HCT116 (cell line): ENCODE data around the gene LRBA. TPM values are rescaled to one million over a fixed set of nuclear protein-coding genes. Genes with fewer than 3 reads are reported as not detected.

Experiments
- ATAC-seq: fragments of 200-7000 bp; cut with Tn5 transposase; 2 replicates; pipeline ENCODE4 v1.9.1; 2020; ENCODE audit warnings: mild to moderate bottlenecking, moderate library complexity
- BruUV-seq: library from RNA; stranded (reverse); fragments of 400-500 nt; replicated peaks from 2 replicates; lab custom pipeline; 2021; lab: Mats Ljungman, UMichigan
- CTCF ChIA-PET: fragments of 300-600 bp; sonication (Branson Sonifier 250); formaldehyde crosslinking; loops from one replicate; lab custom pipeline; 2021; ENCODE audit warnings: antibody characterized with exemption; lab: Charles Lee
- POLR2A ChIA-PET: fragments of 300-600, 350-600 bp; sonication (Branson Sonifier 250); formaldehyde crosslinking; loops from one replicate; lab custom pipeline; 2021; ENCODE audit warnings: antibody characterized with exemption; lab: Charles Lee
- RAD21 ChIA-PET, 2 experiments: fragments of 300-600 bp; sonication (Branson Sonifier 250); formaldehyde crosslinking; loops; one replicate each; lab custom pipeline; 2023; ENCODE audit warnings: low total read pairs in 2 of 2; ENCODE audit not compliant: uncharacterized antibody in 2 of 2, unreplicated experiment in 2 of 2, low non-redundant PET in 1 of 2; lab: Charles Lee
- DNase-seq: peaks from one replicate; pipeline ENCODE4 v3.0.0-alpha.2; 2010; ENCODE audit warnings: low read depth, low spot score
- H2AFZ ChIP-seq: fragments of 200-600 bp; shearing (Covaris generic), sonication (generic); 2 replicates; pipeline ENCODE4 v1.6.1; 2017; ENCODE audit warnings: low read depth, mixed run types, mixed read lengths, antibody characterized with exemption, low read length; ENCODE audit not compliant: poor library complexity, severe bottlenecking
- H3K27ac ChIP-seq: 2 replicates; pipeline ENCODE4 v1.5.1; 2012; ENCODE audit warnings: low read depth, low read length
- H3K27me3 ChIP-seq: fragments of 200-600 bp; sonication (generic); 2 replicates; pipeline ENCODE4 v1.6.1; 2016; ENCODE audit warnings: mixed run types, low read length, mixed read lengths; ENCODE audit not compliant: insufficient read depth
- H3K36me3 ChIP-seq, 2 experiments: fragments of 200-500 bp in 1 of 2; fragments of 200-600 bp in 1 of 2; sonication (Bioruptor generic) in 1 of 2; sonication (generic) in 1 of 2; 2 replicates each; pipeline versions ENCODE4 v1.5.1 to v1.6.1; 2014 to 2016; ENCODE audit warnings: low read length in 2 of 2, inconsistent platforms in 1 of 2, mixed read lengths in 1 of 2, mixed run types in 1 of 2; ENCODE audit not compliant: insufficient read depth in 2 of 2, control insufficient read depth in 1 of 2
- H3K4me1 ChIP-seq, 2 experiments: fragments of 200-600 bp in 1 of 2; sonication (generic) in 1 of 2; 2 replicates each; pipeline versions ENCODE4 v1.5.1 to v1.6.1; 2012 to 2017; ENCODE audit warnings: low read length in 2 of 2, inconsistent platforms in 1 of 2, mild to moderate bottlenecking in 1 of 2, mixed read lengths in 1 of 2, mixed run types in 1 of 2, moderate library complexity in 1 of 2; ENCODE audit not compliant: insufficient read depth in 2 of 2, control insufficient read depth in 1 of 2
- H3K4me2 ChIP-seq: fragments of 200-600 bp; sonication (generic); 2 replicates; pipeline ENCODE4 v1.6.1; 2017; ENCODE audit warnings: mixed run types, low read length, mixed read lengths
- H3K4me3 ChIP-seq, 2 experiments: fragments of 200-600 bp in 1 of 2; sonication (generic) in 1 of 2; replicated peaks in 1 of 2; 2 replicates each; pipeline ENCODE4 v1.5.1; 2011 to 2016; ENCODE audit warnings: low read length in 2 of 2, control low read depth in 1 of 2, low read depth in 1 of 2, mild to moderate bottlenecking in 1 of 2, mixed read lengths in 1 of 2, mixed run types in 1 of 2
- H3K79me2 ChIP-seq: fragments of 200-600 bp; sonication (generic); 2 replicates; pipeline ENCODE4 v1.6.1; 2017; ENCODE audit warnings: mild to moderate bottlenecking, mixed run types, low read length, moderate library complexity, mixed read lengths; ENCODE audit not compliant: insufficient read depth
- H3K9ac ChIP-seq: fragments of 200-600 bp; sonication (generic); 2 replicates; pipeline ENCODE4 v1.6.1; 2016; ENCODE audit warnings: low read length, mixed read lengths
- H3K9me2 ChIP-seq: fragments of 200-600 bp; sonication (generic), shearing (Covaris generic); 2 replicates; pipeline ENCODE4 v1.6.1; 2017; ENCODE audit warnings: mixed run types, mild to moderate bottlenecking, moderate library complexity; ENCODE audit not compliant: insufficient read depth
- H3K9me3 ChIP-seq, 2 experiments: fragments of 200-500 bp in 1 of 2; fragments of 200-600 bp in 1 of 2; sonication (Bioruptor generic) in 1 of 2; sonication (generic) in 1 of 2; 2 replicates each; pipeline ENCODE4 v1.6.1; 2014 to 2017; ENCODE audit warnings: low read length in 2 of 2, mixed read lengths in 2 of 2, inconsistent platforms in 1 of 2, low read depth in 1 of 2, mild to moderate bottlenecking in 1 of 2, mixed run types in 1 of 2, moderate library complexity in 1 of 2; ENCODE audit not compliant: control insufficient read depth in 1 of 2, insufficient read depth in 1 of 2
- H4K20me1 ChIP-seq: fragments of 200-600 bp; sonication (generic), shearing (Covaris generic); 2 replicates; pipeline ENCODE4 v1.6.1; 2017; ENCODE audit warnings: mixed run types, mild to moderate bottlenecking, moderate library complexity; ENCODE audit not compliant: insufficient read depth
- CEBPB ChIP-seq: IDR thresholded peaks from 2 replicates; pipeline ENCODE4 v1.6.1; 2012; ENCODE audit warnings: low read depth
- EGR1 ChIP-seq: IDR thresholded peaks from 2 replicates; pipeline ENCODE4 v1.6.1; 2012; ENCODE audit warnings: low read depth
- ELF1 ChIP-seq: IDR thresholded peaks from 2 replicates; pipeline ENCODE4 v1.6.1; 2012; ENCODE audit warnings: low read depth, borderline replicate concordance
- EZH2 ChIP-seq: fragments of 200-600 bp; sonication (generic); IDR thresholded peaks from 2 replicates; pipeline ENCODE4 v1.6.1; 2017; ENCODE audit warnings: antibody characterized with exemption, mixed run types
- EZH2phosphoT487 ChIP-seq: fragments of 200-600 bp; IDR thresholded peaks from 2 replicates; pipeline ENCODE4 v1.6.1; 2018; ENCODE audit warnings: antibody characterized with exemption, borderline replicate concordance
- FOSL1 ChIP-seq: IDR thresholded peaks from 2 replicates; pipeline ENCODE4 v1.6.1; 2012; ENCODE audit warnings: low read depth
- MAX ChIP-seq: IDR thresholded peaks from 2 replicates; pipeline ENCODE4 v1.6.1; 2012
- POLR2A ChIP-seq: IDR thresholded peaks from 2 replicates; pipeline ENCODE4 v1.7.0; 2011; ENCODE audit warnings: borderline replicate concordance; ENCODE audit not compliant: insufficient read depth, insufficient read length; ENCODE audit errors: extremely low read depth
- RAD21 ChIP-seq: IDR thresholded peaks from 2 replicates; pipeline ENCODE4 v1.6.1; 2012; ENCODE audit warnings: low read depth, mild to moderate bottlenecking
- SP1 ChIP-seq: IDR thresholded peaks from 2 replicates; pipeline ENCODE4 v1.6.1; 2012; ENCODE audit warnings: low read depth
- SRF ChIP-seq: IDR thresholded peaks from 2 replicates; pipeline ENCODE4 v1.6.1; 2012; ENCODE audit warnings: low read depth
- TCF7L2 ChIP-seq: IDR thresholded peaks from 2 replicates; pipeline ENCODE4 v1.7.0; 2011; ENCODE audit warnings: borderline replicate concordance, inconsistent platforms; ENCODE audit not compliant: insufficient read depth, insufficient read length; ENCODE audit errors: extremely low read depth
- YY1 ChIP-seq: IDR thresholded peaks from 2 replicates; pipeline ENCODE4 v1.6.1; 2011; ENCODE audit warnings: low read length, low read depth, moderate library complexity, mild to moderate bottlenecking; ENCODE audit not compliant: insufficient replicate concordance; ENCODE audit errors: extremely low read depth
- ZBTB33 ChIP-seq: IDR thresholded peaks from 2 replicates; pipeline ENCODE4 v1.6.1; 2011; ENCODE audit warnings: mild to moderate bottlenecking, low read length, moderate library complexity; ENCODE audit not compliant: insufficient replicate concordance; ENCODE audit errors: extremely low read depth
- ZFX ChIP-seq: fragments of 450-650 bp; IDR thresholded peaks from 2 replicates; pipeline ENCODE4 v1.6.1; 2017
- ZNF274 ChIP-seq: fragments of 200-500 bp; sonication (Bioruptor generic); IDR thresholded peaks from 2 replicates; pipeline ENCODE4 v1.6.1; 2014; ENCODE audit warnings: mild to moderate bottlenecking, low read depth, low read length, inconsistent platforms
- intact Hi-C: fragments of 100-400 bp; cut with micrococcal nuclease; formaldehyde crosslinking; loops from 2 replicates; pipeline ENCODE4 v1.10.0; 2022
- total RNA-seq: library from RNA; stranded (reverse); gene quantifications from one replicate; pipeline ENCODE4 v1.2.1, GENCODE V29; 2021; ENCODE audit not compliant: unreplicated experiment
- TF ChIP-seq, protein P1 (sequence below), 3 experiments: fragments of 200-600 bp in 1 of 3; sonication (generic) in 1 of 3; IDR thresholded peaks in 2 of 3; conservative IDR thresholded peaks in 1 of 3; 2 replicates each; pipeline ENCODE4 v1.5.1; 2012 to 2017; ENCODE audit warnings: low read depth in 2 of 3, low read length in 2 of 3, antibody characterized with exemption in 1 of 3, borderline replicate concordance in 1 of 3, control low read depth in 1 of 3, mild to moderate bottlenecking in 1 of 3, mixed read lengths in 1 of 3, mixed run types in 1 of 3, moderate library complexity in 1 of 3; ENCODE audit not compliant: insufficient read depth in 1 of 3

The LRBA gene
- total RNA-seq, 1 experiment from 2014 or later: 79.8 TPM

- no peak overlapping the region for H2AFZ ChIP-seq
- DNase-seq: no peak
- no peak overlapping the region for H3K4me2 ChIP-seq
- intact Hi-C loops: no loop called here
- no peaks in the 10 kb centered on the region for H3K79me2 ChIP-seq
- H4K20me1 ChIP-seq: no peaks in the 10 kb centered on the region
- ATAC-seq: no peak
- POLR2A ChIA-PET: no interaction called here
- H3K9ac ChIP-seq: no peak overlapping the region
- no peak overlapping the region for H3K27ac ChIP-seq
- H3K4me1 ChIP-seq: no peaks in the 10 kb centered on the region
- TF ChIP-seq ZFX: no peak
- no peak for TF ChIP-seq TCF7L2
- no peak for TF ChIP-seq MAX
- no peak for TF ChIP-seq EGR1
- no peak for TF ChIP-seq SP1
- TF ChIP-seq FOSL1: no peak
- TF ChIP-seq EZH2: no peak
- TF ChIP-seq SRF: no peak
- TF ChIP-seq, protein P1, sequence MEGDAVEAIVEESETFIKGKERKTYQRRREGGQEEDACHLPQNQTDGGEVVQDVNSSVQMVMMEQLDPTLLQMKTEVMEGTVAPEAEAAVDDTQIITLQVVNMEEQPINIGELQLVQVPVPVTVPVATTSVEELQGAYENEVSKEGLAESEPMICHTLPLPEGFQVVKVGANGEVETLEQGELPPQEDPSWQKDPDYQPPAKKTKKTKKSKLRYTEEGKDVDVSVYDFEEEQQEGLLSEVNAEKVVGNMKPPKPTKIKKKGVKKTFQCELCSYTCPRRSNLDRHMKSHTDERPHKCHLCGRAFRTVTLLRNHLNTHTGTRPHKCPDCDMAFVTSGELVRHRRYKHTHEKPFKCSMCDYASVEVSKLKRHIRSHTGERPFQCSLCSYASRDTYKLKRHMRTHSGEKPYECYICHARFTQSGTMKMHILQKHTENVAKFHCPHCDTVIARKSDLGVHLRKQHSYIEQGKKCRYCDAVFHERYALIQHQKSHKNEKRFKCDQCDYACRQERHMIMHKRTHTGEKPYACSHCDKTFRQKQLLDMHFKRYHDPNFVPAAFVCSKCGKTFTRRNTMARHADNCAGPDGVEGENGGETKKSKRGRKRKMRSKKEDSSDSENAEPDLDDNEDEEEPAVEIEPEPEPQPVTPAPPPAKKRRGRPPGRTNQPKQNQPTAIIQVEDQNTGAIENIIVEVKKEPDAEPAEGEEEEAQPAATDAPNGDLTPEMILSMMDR (IDR thresholded peaks at IDR 0.05 in 2 of 3, conservative IDR thresholded peaks at IDR 0.05 in 1 of 3; ENCODE audit: borderline replicate concordance in 1 of 3, insufficient read depth in 1 of 3, low read depth in 2 of 3, low read length in 2 of 3): no peak
- no peak for TF ChIP-seq RAD21
- no peak for TF ChIP-seq CEBPB
- no peak for TF ChIP-seq YY1
- no peak for TF ChIP-seq ZBTB33
- TF ChIP-seq ZNF274: no peak
- TF ChIP-seq EZH2phosphoT487: no peak
- no peak for TF ChIP-seq ELF1
- no peak for TF ChIP-seq POLR2A
- BruUV-seq: no TSS peak
- H3K9me2 ChIP-seq: no peaks in the 10 kb centered on the region
- no peaks in the 10 kb centered on the region for H3K27me3 ChIP-seq
- H3K36me3 ChIP-seq: no peaks in the 10 kb centered on the region
- RAD21 ChIA-PET: no interaction called here
- H3K4me3 ChIP-seq: no peak overlapping the region
- CTCF ChIA-PET: no interaction called here
- no peaks in the 10 kb centered on the region for H3K9me3 ChIP-seq
Measured at GRCh38 chr4:150253965-150254630, 761.0 kb downstream of the LRBA start.
